Upper lobe of left lung (tissue), 4 donors: ENCODE data around the gene PTPRM.

Source experiments
- CTCF ChIP-seq, 6 experiments: fragments of 450-650 bp in 4 of 6; fragments of 200-600 bp in 2 of 6; sonication (generic) in 2 of 6; IDR thresholded peaks; one replicate each; pipeline ENCODE4 v1.5.1; 2016 to 2019; ENCODE audit warnings: antibody characterized with exemption in 6 of 6
- EP300 ChIP-seq, 4 donors: sonication (generic); formaldehyde crosslinking; IDR thresholded peaks; one replicate each; pipeline ENCODE4 v1.5.1; 2017; ENCODE audit warnings: antibody characterized with exemption in 4 of 4, control low read depth in 2 of 4
- POLR2A ChIP-seq, 4 donors: fragments of 450-650 bp; IDR thresholded peaks; one replicate each; pipeline ENCODE4 v1.5.1; 2016 to 2017; ENCODE audit warnings: antibody characterized with exemption in 4 of 4, mild to moderate bottlenecking in 2 of 4
- POLR2AphosphoS5 ChIP-seq, 2 donors: sonication (generic); formaldehyde crosslinking; IDR thresholded peaks; one replicate each; pipeline ENCODE4 v1.5.1; 2017; ENCODE audit warnings: antibody characterized with exemption in 2 of 2

GRCh38 chr18:7824970-7825369 lies 257.9 kb downstream of the PTPRM start:
- TF ChIP-seq CTCF (IDR thresholded peaks at IDR 0.05) (no peak), POLR2AphosphoS5 (IDR thresholded peaks at IDR 0.05) (no peak), EP300 (IDR thresholded peaks at IDR 0.05) (no peak), POLR2A (IDR thresholded peaks at IDR 0.05) (no peak)
